OCI-LY3 (cell line): ENCODE results near the gene SHMT2.

Experiments
- H2AFZ ChIP-seq: fragments of 200-600, 300-600 bp; shearing (Covaris generic); 2 replicates; pipeline ENCODE4 v1.6.0; 2014; ENCODE audit warnings: antibody characterized with exemption, low read depth, low read length
- H3K27ac ChIP-seq: fragments of 200-600, 300-600 bp; sonication (generic); 2 replicates; pipeline ENCODE4 v1.5.1; 2014; ENCODE audit warnings: mild to moderate bottlenecking, low read length, moderate library complexity, mixed read lengths
- H3K27me3 ChIP-seq: fragments of 200-600, 300-600 bp; sonication (generic); 2 replicates; pipeline ENCODE4 v1.6.1; 2014; ENCODE audit warnings: low read depth, low read length, mixed read lengths
- H3K36me3 ChIP-seq: fragments of 200-600, 300-600 bp; sonication (generic); replicated peaks from 2 replicates; pipeline ENCODE3; 2014; ENCODE audit warnings: low read depth, low read length, mixed read lengths
- H3K4me1 ChIP-seq: fragments of 300-600, 200-600 bp; sonication (generic); 2 replicates; pipeline ENCODE4 v1.6.1; 2014; ENCODE audit warnings: low read length, mixed read lengths
- H3K4me2 ChIP-seq: fragments of 200-600, 300-600 bp; sonication (generic); 2 replicates; pipeline ENCODE4 v1.6.1; 2014; ENCODE audit warnings: low read length, mixed read lengths
- H3K4me3 ChIP-seq: fragments of 300-600, 200-600 bp; sonication (generic); 2 replicates; pipeline ENCODE4 v1.5.1; 2014; ENCODE audit warnings: antibody characterized with exemption, mild to moderate bottlenecking, low read length, moderate library complexity
- H3K79me2 ChIP-seq: fragments of 300-600, 200-600 bp; shearing (Covaris generic); 2 replicates; pipeline ENCODE4 v1.6.1; 2014; ENCODE audit warnings: mild to moderate bottlenecking, low read length, mixed read lengths
- H3K9ac ChIP-seq: fragments of 300-600, 200-600 bp; shearing (Covaris generic); 2 replicates; pipeline ENCODE4 v1.6.0; 2014; ENCODE audit warnings: mild to moderate bottlenecking, low read length, moderate library complexity
- H3K9me3 ChIP-seq: fragments of 200-600, 300-600 bp; shearing (Covaris generic); 2 replicates; pipeline ENCODE4 v1.6.1; 2014; ENCODE audit warnings: low read length, mixed read lengths; ENCODE audit not compliant: insufficient read depth
- H4K20me1 ChIP-seq: fragments of 200-600, 300-600 bp; sonication (generic); 2 replicates; pipeline ENCODE4 v1.6.1; 2016; ENCODE audit warnings: low read length, mixed read lengths; ENCODE audit not compliant: insufficient read depth
- CTCF ChIP-seq: fragments of 200-600, 300-600 bp; sonication (generic); IDR thresholded peaks from 2 replicates; pipeline ENCODE4 v1.5.1; 2014; ENCODE audit warnings: antibody characterized with exemption, low read length, low read depth
- EZH2phosphoT487 ChIP-seq: fragments of 200-600 bp; shearing (Covaris generic); IDR thresholded peaks from 2 replicates; pipeline ENCODE4 v1.6.1; 2018; ENCODE audit warnings: antibody characterized with exemption, mixed run types, low read depth

Gene SHMT2

GRCh38 chr12:57229634-57230380, at the start of gene SHMT2:
TSS of gene SHMT2 (plus strand) at chr12:57229711. CDS start at chr12:57229779, 68 bp downstream.
- TF ChIP-seq CTCF, result no peak
- TF ChIP-seq EZH2phosphoT487, result no peak
- Histone ChIP-seq H3K9ac (peak within 1 kb of the TSS; percentile 97), H3K36me3 (peaks cover 46% of the 10 kb centered on the region), H3K27ac (peak within 1 kb of the TSS; percentile 71), H4K20me1 (peaks cover 15% of the 10 kb centered on the region), H3K4me1 (peaks cover 23% of the 10 kb centered on the region), H3K4me3 (peak within 1 kb of the TSS; percentile 82), H3K27me3 (no peaks in the 10 kb centered on the region), H3K79me2 (peaks cover 29% of the 10 kb centered on the region), H3K4me2 (peak within 1 kb of the TSS; percentile 100), H3K9me3 (no peaks in the 10 kb centered on the region), H2AFZ (peak within 1 kb of the TSS; percentile 81)

DNA sequence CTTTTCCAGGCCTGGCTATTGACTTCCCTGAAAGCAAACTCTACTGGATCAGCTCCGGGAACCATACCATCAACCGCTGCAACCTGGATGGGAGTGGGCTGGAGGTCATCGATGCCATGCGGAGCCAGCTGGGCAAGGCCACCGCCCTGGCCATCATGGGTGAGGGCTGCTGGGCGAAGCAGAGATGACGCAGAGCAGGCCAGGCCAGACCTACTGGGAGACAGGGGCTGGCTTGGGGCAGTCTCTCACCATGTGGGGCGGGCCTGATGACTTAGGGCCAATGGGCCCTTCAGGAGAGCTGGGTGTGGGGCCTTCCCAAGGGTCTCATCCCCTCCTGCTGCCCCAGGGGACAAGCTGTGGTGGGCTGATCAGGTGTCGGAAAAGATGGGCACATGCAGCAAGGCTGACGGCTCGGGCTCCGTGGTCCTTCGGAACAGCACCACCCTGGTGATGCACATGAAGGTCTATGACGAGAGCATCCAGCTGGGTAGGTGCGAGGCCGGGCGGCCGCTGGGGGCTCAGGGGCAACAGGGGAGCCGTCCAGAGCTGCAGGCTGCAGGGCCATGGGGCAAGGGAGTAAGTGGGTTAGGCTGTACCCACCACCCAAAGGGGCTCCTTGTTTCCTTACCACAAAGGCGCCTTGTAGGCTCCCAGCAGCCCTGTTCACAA, 49.1 kb upstream of the SHMT2 start:
- H2AFZ ChIP-seq, result no peak overlapping the region
- H3K9me3 ChIP-seq, result no peaks in the 10 kb centered on the region
- no peaks in the 10 kb centered on the region for H4K20me1 ChIP-seq
- H3K36me3 ChIP-seq, result no peaks in the 10 kb centered on the region
- no peak overlapping the region for H3K4me2 ChIP-seq
- H3K4me1 ChIP-seq, result peaks cover 5% of the 10 kb centered on the region
- no peak overlapping the region for H3K9ac ChIP-seq
- TF ChIP-seq CTCF (no peak), EZH2phosphoT487 (no peak)
- H3K27ac ChIP-seq, result no peak overlapping the region
- peaks cover 6% of the 10 kb centered on the region for H3K27me3 ChIP-seq
- H3K4me3 ChIP-seq, result no peak overlapping the region
- H3K79me2 ChIP-seq, result no peaks in the 10 kb centered on the region

- Histone ChIP-seq H3K9me3 (no peaks in the 10 kb centered on the region), H3K79me2 (no peaks in the 10 kb centered on the region), H3K9ac (no peak overlapping the region), H3K4me2 (no peak overlapping the region), H3K4me1 (peaks cover 5% of the 10 kb centered on the region), H4K20me1 (no peaks in the 10 kb centered on the region), H3K36me3 (no peaks in the 10 kb centered on the region), H3K4me3 (no peak overlapping the region), H3K27ac (no peak overlapping the region), H2AFZ (no peak overlapping the region), H3K27me3 (peaks cover 6% of the 10 kb centered on the region)
- TF ChIP-seq EZH2phosphoT487, result no peak
Observed at GRCh38 chr12:57181072-57181471, 48.4 kb upstream of the SHMT2 start.

DNA sequence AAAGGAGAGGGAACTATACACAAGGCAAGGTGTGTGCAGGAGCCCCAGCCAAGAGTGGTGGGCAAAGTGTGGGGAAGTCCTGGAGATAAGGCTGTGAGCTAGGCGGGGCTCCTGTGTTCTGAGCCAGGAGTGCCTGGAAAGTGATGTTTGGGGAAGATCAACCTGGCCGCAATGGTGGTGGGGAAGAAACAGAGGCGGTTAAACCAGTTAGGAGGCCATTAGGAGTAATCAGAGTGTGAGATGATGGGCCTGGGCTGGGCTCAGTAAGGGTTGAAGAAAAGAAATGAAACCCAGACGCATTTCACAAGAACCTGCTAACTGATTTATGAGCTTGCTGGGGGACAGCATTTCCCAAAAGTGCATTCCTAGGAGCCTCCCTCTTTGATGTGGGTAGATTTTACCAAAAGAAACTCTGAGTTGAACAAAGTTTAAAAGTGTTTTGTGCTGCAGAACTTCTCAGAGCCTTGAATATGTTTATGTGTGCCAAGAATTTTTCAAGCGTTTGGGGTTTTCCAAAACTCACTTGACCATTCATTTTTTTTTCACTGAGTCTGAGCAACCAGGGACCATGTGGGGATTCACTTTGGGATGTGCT, 47.9 kb upstream of the SHMT2 start:
- H3K36me3 ChIP-seq, result no peaks in the 10 kb centered on the region
- H3K9ac ChIP-seq, result no peak overlapping the region

More for the DNA sequence above, 47.9 kb upstream of the SHMT2 start:
- Histone ChIP-seq H3K4me3 (no peak overlapping the region), H3K27ac (no peak overlapping the region), H3K27me3 (peaks cover 6% of the 10 kb centered on the region), H2AFZ (no peak overlapping the region), H3K79me2 (no peaks in the 10 kb centered on the region), H3K4me1 (peaks cover 5% of the 10 kb centered on the region), H4K20me1 (no peaks in the 10 kb centered on the region), H3K9me3 (no peaks in the 10 kb centered on the region), H3K4me2 (no peak overlapping the region)
- no peak for TF ChIP-seq EZH2phosphoT487
- no peak for TF ChIP-seq CTCF
